Gastroesophageal sphincter (tissue), 3 donors: Measurements from ENCODE around the gene BMP7.

Experiments
- CTCF ChIP-seq, 4 experiments: fragments of 200-600 bp in 2 of 4; fragments of 450-650 bp in 2 of 4; sonication (generic) in 1 of 4; IDR thresholded peaks; one replicate each; pipeline ENCODE4 v1.5.1; 2017 to 2019; ENCODE audit warnings: antibody characterized with exemption in 4 of 4, mild to moderate bottlenecking in 2 of 4, moderate library complexity in 2 of 4
- POLR2A ChIP-seq, 2 donors: fragments of 450-650 bp; IDR thresholded peaks; one replicate each; pipeline ENCODE4 v1.6.1; 2017; ENCODE audit warnings: antibody characterized with exemption in 2 of 2, mild to moderate bottlenecking in 2 of 2, moderate library complexity in 1 of 2
- POLR2AphosphoS5 ChIP-seq: sonication (generic); formaldehyde crosslinking; IDR thresholded peaks from one replicate; pipeline ENCODE4 v1.6.1; 2017; ENCODE audit warnings: antibody characterized with exemption

DNA sequence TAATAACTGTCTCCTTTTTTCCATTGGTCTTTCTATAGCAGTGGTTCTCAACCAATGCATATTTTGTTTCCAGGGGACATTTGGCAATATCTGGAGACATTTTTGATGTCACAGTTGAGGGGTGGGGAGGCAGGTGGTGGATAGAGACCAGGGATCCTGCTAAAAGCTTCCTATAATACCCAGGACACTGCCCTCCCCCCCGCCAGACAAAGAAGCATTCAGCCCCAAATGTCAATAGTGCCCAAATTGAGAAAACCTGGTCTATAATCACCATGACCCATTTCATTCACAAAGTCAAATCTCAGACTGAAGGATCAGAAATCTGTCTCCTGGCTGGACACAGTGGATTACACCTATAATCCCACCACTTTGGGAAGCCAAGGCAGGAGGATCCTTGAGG, 128.8 kb downstream of the BMP7 start:
- TF ChIP-seq CTCF (IDR thresholded peaks at IDR 0.05) (no peak), POLR2AphosphoS5 (no peak), POLR2A (IDR thresholded peaks at IDR 0.05) (no peak)
